H4 (cell line): ENCODE results near the gene MPP1. TPM values are rescaled to one million over a fixed set of nuclear protein-coding genes. Genes with fewer than 3 reads are reported as not detected.
A peak's percentile ranks its signal among the peaks of the same experiment; 100 is the strongest.
"Not testable (repeated sequence)": the region's sequence is repeated elsewhere in the genome, so short reads cannot be mapped to it uniquely, and the experiment has no call there.

ENCODE experiments used
- DNase-seq: peaks from one replicate; pipeline ENCODE4 v3.0.0-alpha.2; 2015; ENCODE audit warnings: low spot score
- total RNA-seq: library from RNA; depleted of rRNA; stranded (reverse); fragments of >200 nt; shearing (Covaris generic); gene quantifications from 2 replicates; pipeline ENCODE4 v1.2.3, GENCODE V29; 2014; rRNA removed

The MPP1 gene
- total RNA-seq = 9.3 and 15.4 TPM in 2 replicates

GRCh38 chrX:154804957-154805695 lies at the start of gene MPP1:
Gene MPP1, minus strand, starts transcription at chrX:154805485. Its CDS starts 112 bp downstream, at chrX:154805373.
- peak; percentile 20 for DNase-seq

- DNase-seq = no peak
Observed at GRCh38 chrX:154850957-154851611, 45.8 kb upstream of the MPP1 start.

- DNase-seq = peak; percentile 35
Observed at GRCh38 chrX:154840856-154841255, 35.6 kb upstream of the MPP1 start.

GRCh38 chrX:154836163-154836562 lies 30.9 kb upstream of the MPP1 start:
- no peak for DNase-seq

GRCh38 chrX:154834562-154834961 lies 29.3 kb upstream of the MPP1 start, which contains the start of gene SMIM9:
Gene SMIM9, minus strand, starts transcription at chrX:154834662. Its CDS starts 3,806 bp downstream, at chrX:154830856.
- no peak for DNase-seq

- DNase-seq = no peak
Observed at GRCh38 chrX:154833746-154834274, 28.5 kb upstream of the MPP1 start.

- DNase-seq = no peak
Observed at GRCh38 chrX:154829926-154830442, 24.7 kb upstream of the MPP1 start.

- no peak for DNase-seq
Observed at GRCh38 chrX:154829134-154829533, 23.8 kb upstream of the MPP1 start.

GRCh38 chrX:154828016-154828408 lies 22.7 kb upstream of the MPP1 start:
- DNase-seq = no peak

GRCh38 chrX:154827194-154828015 lies 22.1 kb upstream of the MPP1 start:
- no peak for DNase-seq

- DNase-seq = not testable (repeated sequence)
Observed at GRCh38 chrX:154825586-154825985, 20.3 kb upstream of the MPP1 start.

- DNase-seq = no peak
Observed at GRCh38 chrX:154824638-154825037, 19.4 kb upstream of the MPP1 start.

- no peak for DNase-seq
Observed at GRCh38 chrX:154822029-154822428, 16.7 kb upstream of the MPP1 start.

- no peak for DNase-seq
Observed at GRCh38 chrX:154821523-154821922, 16.2 kb upstream of the MPP1 start.

- no peak for DNase-seq
Observed at GRCh38 chrX:154819771-154820341, 14.6 kb upstream of the MPP1 start.

GRCh38 chrX:154818916-154819770 lies 13.9 kb upstream of the MPP1 start:
- no peak for DNase-seq

GRCh38 chrX:154817048-154817618 lies 11.8 kb upstream of the MPP1 start:
- not testable (repeated sequence) for DNase-seq

- DNase-seq = not testable (repeated sequence)
Observed at GRCh38 chrX:154816326-154816898, 11.1 kb upstream of the MPP1 start.

- DNase-seq = no peak
Observed at GRCh38 chrX:154815274-154815818, 10.1 kb upstream of the MPP1 start.
